IMR-90 (cell line): Measurements from ENCODE around the gene ZNF550. TPM values are rescaled to one million over a fixed set of nuclear protein-coding genes. Genes with fewer than 3 reads are reported as not detected.

Experiments used
- ATAC-seq: fragments of 200-7000 bp; cut with Tn5 transposase; 2 replicates; pipeline ENCODE4 v1.9.1; 2020; ENCODE audit warnings: low read depth, mild to moderate bottlenecking, moderate library complexity
- BruUV-seq: library from RNA; stranded (reverse); fragments of 400-500 nt; replicated peaks from 2 replicates; lab custom pipeline; 2021; lab: Mats Ljungman, UMichigan
- CTCF ChIA-PET: fragments of 300-600 bp; formaldehyde crosslinking; extraction: SDS; loops from one replicate; lab custom pipeline; 2021; ENCODE audit warnings: antibody characterized with exemption; lab: Yijun Ruan, JAX
- POLR2A ChIA-PET: fragments of 300-600 bp; sonication (Branson Sonifier 250); formaldehyde crosslinking; loops from one replicate; lab custom pipeline; 2022; ENCODE audit warnings: antibody characterized with exemption; ENCODE audit not compliant: unreplicated experiment; lab: Charles Lee
- DNase-seq: peaks from one replicate; pipeline ENCODE4 v3.0.0; 2013
- H2AFZ ChIP-seq: replicated peaks from 2 replicates; pipeline ENCODE3; 2013; ENCODE audit warnings: low read length, mild to moderate bottlenecking; ENCODE audit not compliant: poor library complexity
- H2AK5ac ChIP-seq: 2 replicates; pipeline ENCODE4 v1.6.1; 2013; ENCODE audit warnings: low read depth, low read length, inconsistent platforms
- H2AK9ac ChIP-seq: replicated peaks from 2 replicates; pipeline ENCODE3; 2013; ENCODE audit warnings: mild to moderate bottlenecking, low read depth, low read length, moderate library complexity; ENCODE audit not compliant: poor library complexity
- H2BK120ac ChIP-seq: 2 replicates; pipeline ENCODE4 v1.6.1; 2013; ENCODE audit warnings: low read depth, low read length, inconsistent platforms
- H2BK15ac ChIP-seq: 3 replicates; pipeline ENCODE4 v1.6.1; 2013; ENCODE audit warnings: low read depth, low read length, inconsistent platforms
- H2BK20ac ChIP-seq: 2 replicates; pipeline ENCODE4 v1.6.1; 2013; ENCODE audit warnings: low read depth, mild to moderate bottlenecking, inconsistent platforms, low read length, moderate library complexity
- H2BK5ac ChIP-seq: 2 replicates; pipeline ENCODE4 v1.6.1; 2013; ENCODE audit warnings: mild to moderate bottlenecking, low read depth, low read length, inconsistent platforms; ENCODE audit not compliant: poor library complexity, severe bottlenecking
- H3K14ac ChIP-seq: replicated peaks from 2 replicates; pipeline ENCODE4 v1.6.1; 2013; ENCODE audit warnings: low read depth, low read length, inconsistent platforms
- H3K18ac ChIP-seq: 2 replicates; pipeline ENCODE4 v1.6.1; 2013; ENCODE audit warnings: low read depth, low read length, control low read depth
- H3K23ac ChIP-seq: 2 replicates; pipeline ENCODE4 v1.6.1; 2013; ENCODE audit warnings: low read depth, low read length, inconsistent platforms
- H3K27ac ChIP-seq: 2 replicates; pipeline ENCODE4 v1.5.1; 2013; ENCODE audit warnings: mild to moderate bottlenecking, control low read depth, low read length; ENCODE audit not compliant: insufficient read depth
- H3K27me3 ChIP-seq: 2 replicates; pipeline ENCODE4 v1.6.1; 2013; ENCODE audit warnings: low read length; ENCODE audit not compliant: control insufficient read depth, insufficient read depth
- H3K36me3 ChIP-seq: 2 replicates; pipeline ENCODE4 v1.6.1; 2013; ENCODE audit warnings: low read length, mixed read lengths; ENCODE audit not compliant: control insufficient read depth, insufficient read depth
- H3K4ac ChIP-seq: 2 replicates; pipeline ENCODE4 v1.6.1; 2013; ENCODE audit warnings: low read depth, low read length, inconsistent platforms
- H3K4me1 ChIP-seq: 2 replicates; pipeline ENCODE4 v1.6.1; 2013; ENCODE audit warnings: low read length, mixed read lengths; ENCODE audit not compliant: control insufficient read depth, insufficient read depth
- H3K4me2 ChIP-seq: 2 replicates; pipeline ENCODE4 v1.6.1; 2013; ENCODE audit warnings: low read depth, mild to moderate bottlenecking, control low read depth, low read length, moderate library complexity
- H3K4me3 ChIP-seq: 2 replicates; pipeline ENCODE4 v1.5.1; 2013; ENCODE audit warnings: low read depth, mild to moderate bottlenecking, control low read depth, low read length, moderate library complexity; ENCODE audit not compliant: insufficient read depth
- H3K56ac ChIP-seq: 2 replicates; pipeline ENCODE4 v1.6.1; 2013; ENCODE audit warnings: low read length, inconsistent platforms; ENCODE audit not compliant: insufficient read depth; ENCODE audit errors: extremely low read depth
- H3K79me1 ChIP-seq, 2 experiments: 2 replicates each; pipeline ENCODE4 v1.6.1; 2013; ENCODE audit warnings: low read length in 2 of 2, inconsistent platforms in 1 of 2, low read depth in 1 of 2
- H3K9ac ChIP-seq: 2 replicates; pipeline ENCODE4 v1.6.1; 2013; ENCODE audit warnings: low read depth, low read length, control low read depth
- H3K9me1 ChIP-seq: 2 replicates; pipeline ENCODE4 v1.6.1; 2013; ENCODE audit warnings: low read length, inconsistent platforms; ENCODE audit not compliant: insufficient read depth
- H3K9me3 ChIP-seq: 2 replicates; pipeline ENCODE4 v1.6.1; 2013; ENCODE audit warnings: low read length; ENCODE audit not compliant: control insufficient read depth, insufficient read depth
- H4K20me1 ChIP-seq: 2 replicates; pipeline ENCODE4 v1.6.1; 2013; ENCODE audit warnings: low read length, inconsistent platforms; ENCODE audit not compliant: insufficient read depth
- H4K5ac ChIP-seq: 2 replicates; pipeline ENCODE4 v1.6.1; 2013; ENCODE audit warnings: mild to moderate bottlenecking, low read depth, low read length, control low read depth
- H4K8ac ChIP-seq, 2 experiments: 2 replicates each; pipeline ENCODE4 v1.6.1; 2013; ENCODE audit warnings: low read depth in 2 of 2, low read length in 2 of 2, control low read depth in 1 of 2, inconsistent platforms in 1 of 2
- H4K91ac ChIP-seq: 2 replicates; pipeline ENCODE4 v1.6.1; 2013; ENCODE audit warnings: low read depth, low read length, inconsistent platforms; ENCODE audit not compliant: insufficient read depth
- CHD1 ChIP-seq: IDR thresholded peaks from 2 replicates; pipeline ENCODE4 v1.6.1; 2012; ENCODE audit warnings: low read depth, low read length, improper control_type of control experiment
- FOS ChIP-seq: fragments of 150-350 bp; IDR thresholded peaks from 2 replicates; pipeline ENCODE4 v1.6.1; 2016; ENCODE audit warnings: low read depth, low read length
- MAZ ChIP-seq: IDR thresholded peaks from 2 replicates; pipeline ENCODE4 v1.6.1; 2012; ENCODE audit warnings: low read depth, mild to moderate bottlenecking, low read length, improper control_type of control experiment, moderate library complexity, borderline replicate concordance
- NFE2L2 ChIP-seq: fragments of 150-350 bp; IDR thresholded peaks from 2 replicates; pipeline ENCODE4 v1.6.1; 2016; ENCODE audit warnings: low read depth, mild to moderate bottlenecking, low read length
- RAD21 ChIP-seq: IDR thresholded peaks from 2 replicates; pipeline ENCODE4 v1.6.1; 2012; ENCODE audit warnings: low read length, improper control_type of control experiment
- RCOR1 ChIP-seq: IDR thresholded peaks from 2 replicates; pipeline ENCODE4 v1.6.1; 2012; ENCODE audit warnings: mild to moderate bottlenecking, low read length, improper control_type of control experiment; ENCODE audit not compliant: insufficient replicate concordance
- RFX5 ChIP-seq: IDR thresholded peaks from 2 replicates; pipeline ENCODE4 v1.8.0; 2012; ENCODE audit warnings: low read depth, mild to moderate bottlenecking, low read length, moderate library complexity
- SMC3 ChIP-seq: fragments of 150-350 bp; IDR thresholded peaks from 2 replicates; pipeline ENCODE4 v1.6.1; 2016; ENCODE audit warnings: low read depth, mild to moderate bottlenecking, antibody characterized with exemption, low read length, moderate library complexity
- WGBS, 2 experiments: methylation state at CpG; one replicate each; pipeline versions ENCODE4 v1.1.5 to v1.1.7; 2013; ENCODE audit warnings: missing lambda C conversion rate in 2 of 2; ENCODE audit not compliant: insufficient read length in 1 of 2; ENCODE audit errors: extremely low coverage in 2 of 2; 5-methylcytosine and 5-hydroxymethylcytosine counted together
- dilution Hi-C: fragments of 300-500 bp; cut with HindIII; formaldehyde crosslinking; loops from one replicate; pipeline ENCODE4 v1.14.3; 2018; ENCODE audit warnings: low sequenced_read_pairs; ENCODE audit not compliant: unreplicated experiment
- in situ Hi-C: fragments of 300-500 bp; cut with MboI; formaldehyde crosslinking; loops from 3 replicates; pipeline ENCODE4 v1.14.3; 2019; ENCODE audit warnings: low sequenced_read_pairs, inconsistent platforms, mixed read lengths
- intact Hi-C: fragments of 100-400 bp; cut with micrococcal nuclease; formaldehyde crosslinking; loops from 2 replicates; pipeline ENCODE4 v1.10.0; 2022
- polyA plus RNA-seq, 3 experiments: library from polyadenylated mRNA; depleted of rRNA; stranded (reverse); fragments of >200 nt; gene quantifications; 2 replicates each; pipeline ENCODE4 v1.2.3, GENCODE V29; 2012; ENCODE audit warnings: low replicate concordance in 1 of 3
- total RNA-seq: library from RNA; depleted of rRNA; stranded (reverse); fragments of >200 nt; gene quantifications from 2 replicates; pipeline ENCODE4 v1.2.3, GENCODE V29; 2012
- TF ChIP-seq, protein P1 (sequence below): conservative IDR thresholded peaks from 2 replicates; pipeline ENCODE4 v1.5.1; 2012; ENCODE audit warnings: mild to moderate bottlenecking, low read depth, low read length, improper control_type of control experiment
- TF ChIP-seq, protein P2 (sequence below): fragments of 150-350 bp; IDR thresholded peaks from 2 replicates; pipeline ENCODE4 v1.6.1; 2017; ENCODE audit warnings: mild to moderate bottlenecking, antibody characterized with exemption, low read length, low read depth
- TF ChIP-seq, protein P3 (sequence below): fragments of 150-350 bp; IDR thresholded peaks from 2 replicates; pipeline ENCODE4 v1.6.1; 2016; ENCODE audit warnings: low read depth, mild to moderate bottlenecking, low read length, moderate library complexity, borderline replicate concordance

ZNF550 gene
- total and polyA plus RNA-seq, 2 of the 4 experiments (the other 2 are of a cell fraction): 5.7 to 12.5 TPM

DNA sequence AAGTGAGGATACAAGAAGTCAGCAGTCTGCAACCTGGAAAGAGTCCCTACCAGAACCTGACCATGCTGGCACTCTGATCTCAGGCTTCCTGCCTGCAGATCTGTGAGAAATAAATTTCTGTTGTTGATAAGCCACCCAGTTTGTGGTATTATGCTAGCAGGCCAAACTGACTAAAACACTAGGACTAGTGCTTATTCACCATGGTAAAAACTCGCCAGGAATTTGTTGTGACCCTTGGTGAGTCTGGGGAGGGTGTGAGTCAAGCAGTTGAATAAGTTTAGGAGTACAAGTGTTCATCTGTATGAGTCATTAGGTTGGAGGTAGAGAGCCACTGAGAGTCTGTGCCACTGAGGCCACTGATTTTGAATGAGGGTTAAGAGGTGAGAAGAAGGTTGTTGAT lies 27.9 kb upstream of the ZNF550 start:
- WGBS, 2 experiments: no CpG with 5 or more reads among the region's 1 CpG
- Histone ChIP-seq H3K4me1 (peaks cover 4% of the 10 kb centered on the region), H3K36me3 (peaks cover 39% of the 10 kb centered on the region), H3K9ac (no peak overlapping the region), H4K91ac (no peak overlapping the region), H2AK9ac (no peak overlapping the region), H3K27ac (no peak overlapping the region), H2BK5ac (no peak overlapping the region), H2BK15ac (no peak overlapping the region), H3K4ac (no peak overlapping the region), H4K20me1 (0 out of 2 replicates have a peak, but pooled peaks cover 3% of the 10 kb centered on the region), H3K18ac (no peak overlapping the region), H3K27me3 (no peaks in the 10 kb centered on the region), H3K4me3 (no peak overlapping the region), H3K4me2 (no peak overlapping the region), H3K9me3 (peaks cover 52% of the 10 kb centered on the region), H3K56ac (no peak overlapping the region), H4K5ac (no peak overlapping the region), H3K14ac (no peak overlapping the region), H2AK5ac (no peak overlapping the region), H4K8ac (no peak overlapping the region), H3K23ac (no peak overlapping the region), H2BK20ac (no peak overlapping the region), H2AFZ (no peak overlapping the region), H2BK120ac (no peak overlapping the region), H3K79me1 (peaks cover 14 to 33% of the 10 kb centered on the region in 2 experiments), H3K9me1 (no peaks in the 10 kb centered on the region; the same call in 1 of the 2 replicates)
- CTCF ChIA-PET: no interaction called here
- peak; percentile 87 for DNase-seq
- BruUV-seq: no TSS peak
- intact Hi-C loops (no loop called here), in situ Hi-C loops (no loop called here), dilution Hi-C loops (no loop called here)
- POLR2A ChIA-PET: no interaction called here
- peak; percentile 47 for ATAC-seq
- TF ChIP-seq NFE2L2 (no peak), CHD1 (no peak), FOS (no peak), SMC3 (no peak), RAD21 (no peak), RFX5 (no peak), MAZ (no peak), RCOR1 (no peak)
- TF ChIP-seq, protein P1, sequence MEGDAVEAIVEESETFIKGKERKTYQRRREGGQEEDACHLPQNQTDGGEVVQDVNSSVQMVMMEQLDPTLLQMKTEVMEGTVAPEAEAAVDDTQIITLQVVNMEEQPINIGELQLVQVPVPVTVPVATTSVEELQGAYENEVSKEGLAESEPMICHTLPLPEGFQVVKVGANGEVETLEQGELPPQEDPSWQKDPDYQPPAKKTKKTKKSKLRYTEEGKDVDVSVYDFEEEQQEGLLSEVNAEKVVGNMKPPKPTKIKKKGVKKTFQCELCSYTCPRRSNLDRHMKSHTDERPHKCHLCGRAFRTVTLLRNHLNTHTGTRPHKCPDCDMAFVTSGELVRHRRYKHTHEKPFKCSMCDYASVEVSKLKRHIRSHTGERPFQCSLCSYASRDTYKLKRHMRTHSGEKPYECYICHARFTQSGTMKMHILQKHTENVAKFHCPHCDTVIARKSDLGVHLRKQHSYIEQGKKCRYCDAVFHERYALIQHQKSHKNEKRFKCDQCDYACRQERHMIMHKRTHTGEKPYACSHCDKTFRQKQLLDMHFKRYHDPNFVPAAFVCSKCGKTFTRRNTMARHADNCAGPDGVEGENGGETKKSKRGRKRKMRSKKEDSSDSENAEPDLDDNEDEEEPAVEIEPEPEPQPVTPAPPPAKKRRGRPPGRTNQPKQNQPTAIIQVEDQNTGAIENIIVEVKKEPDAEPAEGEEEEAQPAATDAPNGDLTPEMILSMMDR: no peak
- TF ChIP-seq, protein P2, sequence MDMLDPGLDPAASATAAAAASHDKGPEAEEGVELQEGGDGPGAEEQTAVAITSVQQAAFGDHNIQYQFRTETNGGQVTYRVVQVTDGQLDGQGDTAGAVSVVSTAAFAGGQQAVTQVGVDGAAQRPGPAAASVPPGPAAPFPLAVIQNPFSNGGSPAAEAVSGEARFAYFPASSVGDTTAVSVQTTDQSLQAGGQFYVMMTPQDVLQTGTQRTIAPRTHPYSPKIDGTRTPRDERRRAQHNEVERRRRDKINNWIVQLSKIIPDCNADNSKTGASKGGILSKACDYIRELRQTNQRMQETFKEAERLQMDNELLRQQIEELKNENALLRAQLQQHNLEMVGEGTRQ: no peak
- TF ChIP-seq, protein P3, sequence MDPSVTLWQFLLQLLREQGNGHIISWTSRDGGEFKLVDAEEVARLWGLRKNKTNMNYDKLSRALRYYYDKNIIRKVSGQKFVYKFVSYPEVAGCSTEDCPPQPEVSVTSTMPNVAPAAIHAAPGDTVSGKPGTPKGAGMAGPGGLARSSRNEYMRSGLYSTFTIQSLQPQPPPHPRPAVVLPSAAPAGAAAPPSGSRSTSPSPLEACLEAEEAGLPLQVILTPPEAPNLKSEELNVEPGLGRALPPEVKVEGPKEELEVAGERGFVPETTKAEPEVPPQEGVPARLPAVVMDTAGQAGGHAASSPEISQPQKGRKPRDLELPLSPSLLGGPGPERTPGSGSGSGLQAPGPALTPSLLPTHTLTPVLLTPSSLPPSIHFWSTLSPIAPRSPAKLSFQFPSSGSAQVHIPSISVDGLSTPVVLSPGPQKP: no peak
